ENCODE measurements around the gene UQCC2. TPM values are rescaled to one million over a fixed set of nuclear protein-coding genes. Genes with fewer than 3 reads are reported as not detected.
A peak's percentile ranks its signal among the peaks of the same experiment; 100 is the strongest.

UQCC2 gene
- total RNA-seq, 1 donor from 2014 or later = 208 TPM

- intact Hi-C loops (cut with DNase I) = loop anchor here (5.0 kb wide), 1 partner anchor 49 kb away; no protein-coding TSS in a partner anchor
- DNase-seq (no peak), ATAC-seq (ENCODE audit: poor library complexity) (no peak)
These were observed 2.3 kb upstream of the UQCC2 start for GRCh38 chr6:33713786-33714185.

GRCh38 chr6:33712914-33713313 is 1.4 kb upstream of the UQCC2 start:
- DNase-seq (no peak), ATAC-seq (ENCODE audit: poor library complexity) (no peak)
- intact Hi-C loops (cut with DNase I) = loop anchor here (5.0 kb wide), 1 partner anchor 49 kb away; no protein-coding TSS in a partner anchor

- intact Hi-C loops (cut with DNase I) = loop anchor here (5.0 kb wide), 1 partner anchor 52 kb away; no protein-coding TSS in a partner anchor
- no peak for DNase-seq
- no peak for ATAC-seq (ENCODE audit: poor library complexity)
These were observed 991 bp downstream of the UQCC2 start for GRCh38 chr6:33710296-33711121.

GRCh38 chr6:33709605-33710295 is 1.8 kb downstream of the UQCC2 start:
- intact Hi-C loops (cut with DNase I) = loop anchor here (5.0 kb wide), 1 partner anchor 53 kb away; no protein-coding TSS in a partner anchor
- DNase-seq (no peak), ATAC-seq (ENCODE audit: poor library complexity) (peak; percentile 34)

GRCh38 chr6:33708516-33709204 is 2.8 kb downstream of the UQCC2 start:
- no peak for ATAC-seq (ENCODE audit: poor library complexity)
- DNase-seq = no peak
- intact Hi-C loops (cut with DNase I) = no loop called here

GRCh38 chr6:33707771-33708170 is 3.7 kb downstream of the UQCC2 start:
- ATAC-seq (ENCODE audit: poor library complexity) (no peak), DNase-seq (no peak)
- intact Hi-C loops (cut with DNase I) = no loop called here

- intact Hi-C loops (cut with DNase I) = no loop called here
- DNase-seq (no peak), ATAC-seq (ENCODE audit: poor library complexity) (no peak)
These were observed 5.4 kb downstream of the UQCC2 start for GRCh38 chr6:33705955-33706725.

GRCh38 chr6:33705268-33705885 is 6.1 kb downstream of the UQCC2 start:
- intact Hi-C loops (cut with DNase I) = no loop called here
- ATAC-seq (ENCODE audit: poor library complexity) (no peak), DNase-seq (no peak)

- intact Hi-C loops (cut with DNase I) = no loop called here
- ATAC-seq (ENCODE audit: poor library complexity) (no peak), DNase-seq (no peak)
These were observed 7.1 kb downstream of the UQCC2 start for GRCh38 chr6:33704215-33705066.

GRCh38 chr6:33702345-33702977 is 9.0 kb downstream of the UQCC2 start:
- ATAC-seq (ENCODE audit: poor library complexity) (peak; percentile 60), DNase-seq (no peak)
- intact Hi-C loops (cut with DNase I) = loop anchor here (2.0 kb wide), 1 partner anchor 118 kb away; no protein-coding TSS in a partner anchor

- intact Hi-C loops (cut with DNase I) = no loop called here
- DNase-seq (peak; percentile 76), ATAC-seq (ENCODE audit: poor library complexity) (peak; percentile 23)
These were observed 11.0 kb downstream of the UQCC2 start for GRCh38 chr6:33700391-33701050.

- no peak for DNase-seq
- intact Hi-C loops (cut with DNase I) = no loop called here
- no peak for ATAC-seq (ENCODE audit: poor library complexity)
These were observed 11.8 kb downstream of the UQCC2 start for GRCh38 chr6:33699739-33700138.

GRCh38 chr6:33699131-33699530 is 12.4 kb downstream of the UQCC2 start:
- ATAC-seq (ENCODE audit: poor library complexity) = no peak
- intact Hi-C loops (cut with DNase I) = no loop called here

GRCh38 chr6:33698494-33698893 is 13.0 kb downstream of the UQCC2 start:
- DNase-seq (no peak), ATAC-seq (ENCODE audit: poor library complexity) (no peak)
- intact Hi-C loops (cut with DNase I) = no loop called here

More at GRCh38 chr6:33699131-33699530, 12.4 kb downstream of the UQCC2 start:
- DNase-seq = no peak

- intact Hi-C loops (cut with DNase I) = no loop called here
- no peak for ATAC-seq (ENCODE audit: poor library complexity)
These were observed 13.7 kb downstream of the UQCC2 start for GRCh38 chr6:33697845-33698244.

More at GRCh38 chr6:33697845-33698244, 13.7 kb downstream of the UQCC2 start:
- DNase-seq = no peak
